Liver (tissue), 9 donors: ENCODE data around the gene PLAA. TPM values are rescaled to one million over a fixed set of nuclear protein-coding genes. Genes with fewer than 3 reads are reported as not detected.

Experiments
- DNase-seq: peaks from one replicate; pipeline ENCODE4 v3.0.0-alpha.2; 2017; ENCODE audit warnings: low spot score
- H3K27ac ChIP-seq, 2 donors: one replicate each; pipeline ENCODE4 v1.7.0; 2013; ENCODE audit warnings: inconsistent platforms in 2 of 2, low read length in 2 of 2, control low read depth in 1 of 2, low read depth in 1 of 2, mild to moderate bottlenecking in 1 of 2
- H3K27me3 ChIP-seq, 4 donors: one replicate each; pipeline versions ENCODE4 v1.6.1 to v1.7.0; 2013; ENCODE audit warnings: low read length in 3 of 4, inconsistent platforms in 1 of 4, mild to moderate bottlenecking in 1 of 4, moderate library complexity in 1 of 4; ENCODE audit not compliant: control insufficient read depth in 4 of 4, insufficient read depth in 4 of 4
- H3K36me3 ChIP-seq, 4 donors: one replicate each; pipeline versions ENCODE4 v1.6.1 to v1.7.0; 2013; ENCODE audit warnings: low read length in 3 of 4, mild to moderate bottlenecking in 3 of 4, low read depth in 1 of 4, moderate library complexity in 1 of 4; ENCODE audit not compliant: control insufficient read depth in 4 of 4, insufficient read depth in 3 of 4
- H3K4me1 ChIP-seq, 4 donors: one replicate each; pipeline versions ENCODE4 v1.6.1 to v1.7.0; 2013; ENCODE audit warnings: low read length in 3 of 4, mild to moderate bottlenecking in 3 of 4, moderate library complexity in 1 of 4; ENCODE audit not compliant: control insufficient read depth in 4 of 4, insufficient read depth in 4 of 4
- H3K4me3 ChIP-seq, 3 donors: one replicate each; pipeline versions ENCODE4 v1.6.1 to v1.7.0; 2013; ENCODE audit warnings: low read length in 3 of 3, control low read depth in 1 of 3, low read depth in 1 of 3, mild to moderate bottlenecking in 1 of 3
- H3K9ac ChIP-seq, 2 donors: one replicate each; pipeline ENCODE4 v1.7.0; 2013; ENCODE audit warnings: low read length in 2 of 2, mild to moderate bottlenecking in 2 of 2, moderate library complexity in 2 of 2, control low read depth in 1 of 2, low read depth in 1 of 2
- H3K9me3 ChIP-seq, 4 donors: one replicate each; pipeline versions ENCODE4 v1.6.1 to v1.7.0; 2013; ENCODE audit warnings: low read length in 3 of 4; ENCODE audit not compliant: control insufficient read depth in 4 of 4
- ATF3 ChIP-seq: IDR thresholded peaks from 2 replicates; pipeline ENCODE4 v1.6.1; 2016; ENCODE audit warnings: antibody characterized with exemption
- CTCF ChIP-seq: fragments of 150-350 bp; IDR thresholded peaks from 2 replicates; pipeline ENCODE4 v1.5.1; 2017; ENCODE audit warnings: improper control_type of control experiment, low read depth, low read length; ENCODE audit not compliant: missing input control
- EGR1 ChIP-seq, 2 donors: IDR thresholded peaks; 2 replicates each; pipeline ENCODE4 v1.6.1; 2016 to 2018; ENCODE audit warnings: antibody characterized with exemption in 2 of 2, low read depth in 2 of 2
- FOXA1 ChIP-seq: IDR thresholded peaks from 2 replicates; pipeline ENCODE4 v1.6.1; 2016; ENCODE audit warnings: antibody characterized with exemption
- FOXA2 ChIP-seq: IDR thresholded peaks from 2 replicates; pipeline ENCODE4 v1.6.1; 2016; ENCODE audit warnings: antibody characterized with exemption
- GABPA ChIP-seq, 2 donors: IDR thresholded peaks in 1 of 2; conservative IDR thresholded peaks in 1 of 2; 2 replicates each; pipeline ENCODE4 v1.6.1; 2016; ENCODE audit warnings: antibody characterized with exemption in 2 of 2, mild to moderate bottlenecking in 1 of 2, moderate library complexity in 1 of 2
- HNF4A ChIP-seq, 2 donors: conservative IDR thresholded peaks; 2 replicates each; pipeline ENCODE4 v1.6.1; 2016; ENCODE audit warnings: antibody characterized with exemption in 2 of 2, mild to moderate bottlenecking in 2 of 2
- HNF4G ChIP-seq: IDR thresholded peaks from 2 replicates; pipeline ENCODE4 v1.6.1; 2016; ENCODE audit warnings: antibody characterized with exemption
- JUND ChIP-seq, 2 donors: IDR thresholded peaks; 2 replicates each; pipeline ENCODE4 v1.6.1; 2016; ENCODE audit warnings: antibody characterized with exemption in 2 of 2
- MAX ChIP-seq: IDR thresholded peaks from 2 replicates; pipeline ENCODE4 v1.6.1; 2016; ENCODE audit warnings: antibody characterized with exemption
- NR2F2 ChIP-seq: IDR thresholded peaks from 2 replicates; pipeline ENCODE4 v1.6.1; 2016; ENCODE audit warnings: antibody characterized with exemption
- RAD21 ChIP-seq, 2 donors: IDR thresholded peaks; 2 replicates each; pipeline ENCODE4 v1.6.1; 2016; ENCODE audit warnings: antibody characterized with exemption in 2 of 2, mild to moderate bottlenecking in 2 of 2
- REST ChIP-seq: IDR thresholded peaks from 2 replicates; pipeline ENCODE4 v1.6.1; 2016; ENCODE audit warnings: antibody characterized with exemption, mild to moderate bottlenecking
- RXRA ChIP-seq, 2 donors: IDR thresholded peaks; 2 replicates each; pipeline ENCODE4 v1.6.1; 2017 to 2018; ENCODE audit warnings: antibody characterized with exemption in 2 of 2, mild to moderate bottlenecking in 1 of 2
- SP1 ChIP-seq: IDR thresholded peaks from 2 replicates; pipeline ENCODE4 v1.6.1; 2018; ENCODE audit warnings: antibody characterized with exemption, mild to moderate bottlenecking
- TAF1 ChIP-seq: conservative IDR thresholded peaks from 2 replicates; pipeline ENCODE4 v1.6.1; 2016; ENCODE audit warnings: antibody characterized with exemption, mild to moderate bottlenecking
- YY1 ChIP-seq: IDR thresholded peaks from 2 replicates; pipeline ENCODE4 v1.6.1; 2016; ENCODE audit warnings: antibody characterized with exemption, mild to moderate bottlenecking
- ZBTB33 ChIP-seq: IDR thresholded peaks from 2 replicates; pipeline ENCODE4 v1.6.1; 2016; ENCODE audit warnings: antibody characterized with exemption
- WGBS: extraction: QIAGEN DNeasy Blood & Tissue Kit; methylation state at CpG from one replicate; pipeline ENCODE4 v1.1.7; 2013; 5-methylcytosine and 5-hydroxymethylcytosine counted together
- polyA plus RNA-seq, 2 donors: library from polyadenylated mRNA; stranded (reverse) in 1 of 2; unstranded in 1 of 2; fragments of 200-250 nt in 1 of 2; fragments of >200 nt in 1 of 2; fragmentation: Nextera tagmentation in 1 of 2; extraction: Ambion mirVana in 1 of 2; gene quantifications; one replicate each; pipeline versions ENCODE4 v1.2.1 to v1.2.3, GENCODE V29; 2013 to 2015
- total RNA-seq, 2 donors: library from RNA; depleted of rRNA; stranded (reverse); fragments of >200 nt; gene quantifications; one replicate each; pipeline ENCODE4 v1.2.3, GENCODE V29; 2014
- donor health status: healthy.
- donor health status: healthy.
- donor health status: healthy.
- donor health status: healthy.
- donor health status: healthy.

The PLAA gene
- total and polyA plus RNA-seq, 4 donors = 7.5 to 29.5 (median 19.2) TPM

GRCh38 chr9:26947736-26948135 lies 694 bp upstream of the PLAA start (continued):
- TF ChIP-seq REST = no peak

- Histone ChIP-seq H3K36me3 (no peaks in the 10 kb centered on the region), H3K9me3 (no peaks in the 10 kb centered on the region), H3K4me1 (peaks cover 5 to 31% (median 18%) of the 10 kb centered on the region in 4 donors), H3K27me3 (no peaks in the 10 kb centered on the region), H3K4me3 (peak overlapping the region; percentile 45 to 91 (median 72)), H3K27ac (no peak overlapping the region), H3K9ac (peak overlapping the region in 1 of 2 donors; percentile 95)
- TF ChIP-seq FOXA2 = no peak
- no peak for TF ChIP-seq NR2F2
- no peak for TF ChIP-seq MAX
- no peak for TF ChIP-seq REST
- no peak for TF ChIP-seq HNF4G
- TF ChIP-seq ATF3 = no peak
- no peak for TF ChIP-seq EGR1 (IDR thresholded peaks at IDR 0.05; ENCODE audit: low read depth in 2 of 2)
- no peak for TF ChIP-seq GABPA (IDR thresholded peaks at IDR 0.05 in 1 of 2, conservative IDR thresholded peaks at IDR 0.05 in 1 of 2)
- TF ChIP-seq HNF4A (conservative IDR thresholded peaks at IDR 0.05) = no peak
- no peak for TF ChIP-seq ZBTB33
- TF ChIP-seq RAD21 (IDR thresholded peaks at IDR 0.05) = no peak
- TF ChIP-seq JUND (IDR thresholded peaks at IDR 0.05) = no peak
- no peak for TF ChIP-seq CTCF
- no peak for TF ChIP-seq FOXA1
- no peak for TF ChIP-seq RXRA (IDR thresholded peaks at IDR 0.05)
- TF ChIP-seq SP1 = no peak
- TF ChIP-seq YY1 = no peak
- TF ChIP-seq TAF1 = no peak
- 29% methylated on average over 2 of the region's 2 CpGs for WGBS
- DNase-seq = no peak
These were observed 1.5 kb downstream of the PLAA start for GRCh38 chr9:26945591-26945990.
